A673 (cell line): ENCODE measurements around the gene AGER. TPM values are rescaled to one million over a fixed set of nuclear protein-coding genes. Genes with fewer than 3 reads are reported as not detected.
A peak's percentile ranks its signal among the peaks of the same experiment; 100 is the strongest.

Experiments used
- BruUV-seq: library from RNA; stranded (reverse); fragments of 400-500 nt; replicated peaks from 2 replicates; lab custom pipeline; 2021; lab: Mats Ljungman, UMichigan
- CTCF ChIA-PET: fragments of 300-600 bp; sonication (Branson Sonifier 250); formaldehyde crosslinking; loops from one replicate; lab custom pipeline; 2022; ENCODE audit warnings: antibody characterized with exemption; lab: Charles Lee
- POLR2A ChIA-PET: fragments of 300-600 bp; sonication (Branson Sonifier 250); formaldehyde crosslinking; loops from one replicate; lab custom pipeline; 2022; ENCODE audit warnings: antibody characterized with exemption; ENCODE audit not compliant: low non-redundant PET; lab: Charles Lee
- DNase-seq: peaks from one replicate; pipeline ENCODE4 v3.0.0-alpha.2; 2015; ENCODE audit warnings: low spot score
- H3K27ac ChIP-seq: fragments of 200-600 bp; sonication (generic); 2 replicates; pipeline ENCODE4 v1.5.1; 2016; ENCODE audit warnings: mixed run types, low read depth, mild to moderate bottlenecking, mixed read lengths, antibody characterized with exemption, low read length; ENCODE audit not compliant: poor library complexity, severe bottlenecking
- H3K27me3 ChIP-seq: fragments of 200-600 bp; sonication (generic); replicated peaks from 2 replicates; pipeline ENCODE4 v1.6.1; 2017; ENCODE audit warnings: mixed run types, low read depth, mild to moderate bottlenecking, mixed read lengths, antibody characterized with exemption, low read length; ENCODE audit not compliant: insufficient read depth, poor library complexity
- H3K36me3 ChIP-seq: fragments of 200-600 bp; sonication (generic); 2 replicates; pipeline ENCODE4 v1.6.1; 2016; ENCODE audit warnings: mixed run types, mild to moderate bottlenecking, mixed read lengths, antibody characterized with exemption, low read length; ENCODE audit not compliant: insufficient read depth, poor library complexity, severe bottlenecking
- H3K4me1 ChIP-seq: fragments of 200-600 bp; sonication (generic); 2 replicates; pipeline ENCODE4 v1.6.1; 2017; ENCODE audit warnings: mixed run types, mild to moderate bottlenecking, mixed read lengths, antibody characterized with exemption, low read length; ENCODE audit not compliant: insufficient read depth, poor library complexity, severe bottlenecking
- H3K4me3 ChIP-seq: fragments of 200-600 bp; sonication (generic); 2 replicates; pipeline ENCODE4 v1.5.1; 2016; ENCODE audit warnings: low read depth, mixed run types, mild to moderate bottlenecking, mixed read lengths, low read length; ENCODE audit not compliant: poor library complexity, severe bottlenecking
- H3K9me3 ChIP-seq: fragments of 200-600 bp; sonication (generic); 2 replicates; pipeline ENCODE4 v1.6.1; 2016; ENCODE audit warnings: mixed run types, low read depth, mild to moderate bottlenecking, mixed read lengths, antibody characterized with exemption, low read length; ENCODE audit not compliant: poor library complexity, severe bottlenecking
- CTCF ChIP-seq: fragments of 300-800, 200-600 bp; sonication (generic); conservative IDR thresholded peaks from 2 replicates; pipeline ENCODE4 v1.5.1; 2017; ENCODE audit warnings: low read depth, mild to moderate bottlenecking, antibody characterized with exemption, low read length, moderate library complexity, mixed read lengths
- EZH2 ChIP-seq: fragments of 200-600 bp; sonication (generic); IDR thresholded peaks from 2 replicates; pipeline ENCODE4 v1.6.1; 2017; ENCODE audit warnings: borderline replicate concordance, low read depth, mild to moderate bottlenecking, mixed read lengths, antibody characterized with exemption, low read length; ENCODE audit not compliant: poor library complexity, severe bottlenecking
- intact Hi-C: fragments of 100-400 bp; cut with micrococcal nuclease; formaldehyde crosslinking; loops from one replicate; pipeline ENCODE4 v1.10.0; 2022; ENCODE audit not compliant: unreplicated experiment
- total RNA-seq: library from RNA; stranded (reverse); gene quantifications from 2 replicates; pipeline ENCODE4 v1.2.3, GENCODE V29; 2021

AGER gene
- total RNA-seq, 1 experiment from 2014 or later: 13.3 TPM

- Histone ChIP-seq H3K4me1 (peaks cover 25% of the 10 kb centered on the region), H3K27ac (peak overlapping the region; percentile 97), H3K27me3 (no peaks in the 10 kb centered on the region), H3K4me3 (peak overlapping the region; percentile 97), H3K9me3 (no peaks in the 10 kb centered on the region), H3K36me3 (peaks cover 21% of the 10 kb centered on the region)
- intact Hi-C loops: no loop called here
- POLR2A ChIA-PET: interaction anchor here (0.5 to 0.9 kb wide), 3 partner anchors 15 to 218 kb away, joined by 3 to 6 read pairs (median 5); no protein-coding TSS in a partner anchor
- no TSS peak for BruUV-seq
- no peak for DNase-seq
- CTCF ChIA-PET: no interaction called here
- no peak for TF ChIP-seq EZH2
- no peak for TF ChIP-seq CTCF
Measured at GRCh38 chr6:32178547-32179440, 5.3 kb downstream of the AGER start.

GRCh38 chr6:32177788-32178546, 6.1 kb downstream of the AGER start, which contains the start of gene RNF5:
TSS of gene RNF5 (plus strand) at chr6:32178405. CDS start at chr6:32178512, 107 bp downstream.
- peak; percentile 100 for DNase-seq
- intact Hi-C loops: no loop called here
- Histone ChIP-seq H3K27ac (peak within 1 kb of the TSS; percentile 97), H3K4me3 (peak within 1 kb of the TSS; percentile 97), H3K4me1 (peaks cover 25% of the 10 kb centered on the region), H3K27me3 (no peaks in the 10 kb centered on the region), H3K9me3 (no peaks in the 10 kb centered on the region), H3K36me3 (peaks cover 13% of the 10 kb centered on the region)
- ChIA-PET POLR2A (interaction anchor here (0.9 kb wide), 1 partner anchor 14 kb away, joined by 5 read pairs; no protein-coding TSS in a partner anchor), CTCF (interaction anchor here (1.0 kb wide), 1 partner anchor 18 kb away, joined by 3 read pairs; no protein-coding TSS in a partner anchor)
- BruUV-seq: no TSS peak
- TF ChIP-seq EZH2: no peak
- no peak for TF ChIP-seq CTCF

- peak; percentile 82 for DNase-seq
- TSS peak; percentile 24 for BruUV-seq
- ChIA-PET CTCF (interaction anchor here (1.0 kb wide), 1 partner anchor 18 kb away, joined by 3 read pairs; no protein-coding TSS in a partner anchor), POLR2A (interaction anchor here (0.9 kb wide), 1 partner anchor 14 kb away, joined by 5 read pairs; no protein-coding TSS in a partner anchor)
- Histone ChIP-seq H3K36me3 (peaks cover 6% of the 10 kb centered on the region), H3K4me1 (peaks cover 25% of the 10 kb centered on the region), H3K4me3 (peak overlapping the region; percentile 97), H3K27ac (peak overlapping the region; percentile 97), H3K9me3 (no peaks in the 10 kb centered on the region), H3K27me3 (no peaks in the 10 kb centered on the region)
- TF ChIP-seq EZH2: no peak
- no peak for TF ChIP-seq CTCF
- intact Hi-C loops: no loop called here
Measured at GRCh38 chr6:32177183-32177787, 6.8 kb downstream of the AGER start.
